Vagina (tissue), 2 donors: ENCODE results near the gene TELO2. TPM values are rescaled to one million over a fixed set of nuclear protein-coding genes. Genes with fewer than 3 reads are reported as not detected.

ENCODE experiments used
- DNase-seq, 2 donors: peaks; one replicate each; pipeline ENCODE4 v3.0.0-alpha.2; 2017; ENCODE audit errors: extremely low spot score in 2 of 2
- H3K27ac ChIP-seq: fragments of 200-600 bp; sonication (generic); one replicate; pipeline ENCODE4 v1.5.1; 2019
- H3K27me3 ChIP-seq: fragments of 200-600 bp; sonication (generic); one replicate; pipeline ENCODE4 v1.5.1; 2019
- H3K36me3 ChIP-seq, 2 donors: fragments of 200-600 bp; sonication (generic); one replicate each; pipeline ENCODE4 v1.5.1; 2017 to 2019
- H3K4me1 ChIP-seq: fragments of 200-600 bp; sonication (generic); one replicate; pipeline ENCODE4 v1.5.1; 2019
- H3K4me3 ChIP-seq, 2 donors: fragments of 200-600 bp; sonication (generic); 1 replicate in 1 of 2; 2 replicates in 1 of 2; pipeline ENCODE4 v1.5.1; 2016 to 2019
- H3K9me3 ChIP-seq: fragments of 200-600 bp; sonication (generic); one replicate; pipeline ENCODE4 v1.5.1; 2019
- POLR2A ChIP-seq, 2 donors: fragments of 450-650 bp; IDR thresholded peaks; one replicate each; pipeline ENCODE4 v1.6.1; 2017; ENCODE audit warnings: antibody characterized with exemption in 2 of 2, mild to moderate bottlenecking in 2 of 2, moderate library complexity in 2 of 2
- POLR2AphosphoS5 ChIP-seq, 2 donors: sonication (generic); formaldehyde crosslinking; IDR thresholded peaks; one replicate each; pipeline ENCODE4 v1.9.0; 2017; ENCODE audit warnings: antibody characterized with exemption in 2 of 2, mild to moderate bottlenecking in 2 of 2, low read depth in 1 of 2; ENCODE audit not compliant: insufficient read depth in 1 of 2
- intact Hi-C: fragments of 100-400 bp; cut with DNase I; formaldehyde crosslinking; loops from one replicate; pipeline ENCODE4 v1.15.1; 2023
- total RNA-seq: library from RNA; depleted of rRNA; stranded (reverse); fragments of >200 nt; gene quantifications from one replicate; pipeline ENCODE4 v1.2.3, GENCODE V29; 2016
- TF ChIP-seq, protein P1 (sequence below), 3 experiments: fragments of 450-650 bp in 2 of 3; fragments of 200-600 bp in 1 of 3; sonication (generic) in 1 of 3; IDR thresholded peaks; one replicate each; pipeline ENCODE4 v1.5.1; 2017 to 2019; ENCODE audit warnings: antibody characterized with exemption in 3 of 3, mild to moderate bottlenecking in 2 of 3, moderate library complexity in 2 of 3

TELO2 gene
- total RNA-seq, 1 donor from 2014 or later: 23.8 TPM

DNA sequence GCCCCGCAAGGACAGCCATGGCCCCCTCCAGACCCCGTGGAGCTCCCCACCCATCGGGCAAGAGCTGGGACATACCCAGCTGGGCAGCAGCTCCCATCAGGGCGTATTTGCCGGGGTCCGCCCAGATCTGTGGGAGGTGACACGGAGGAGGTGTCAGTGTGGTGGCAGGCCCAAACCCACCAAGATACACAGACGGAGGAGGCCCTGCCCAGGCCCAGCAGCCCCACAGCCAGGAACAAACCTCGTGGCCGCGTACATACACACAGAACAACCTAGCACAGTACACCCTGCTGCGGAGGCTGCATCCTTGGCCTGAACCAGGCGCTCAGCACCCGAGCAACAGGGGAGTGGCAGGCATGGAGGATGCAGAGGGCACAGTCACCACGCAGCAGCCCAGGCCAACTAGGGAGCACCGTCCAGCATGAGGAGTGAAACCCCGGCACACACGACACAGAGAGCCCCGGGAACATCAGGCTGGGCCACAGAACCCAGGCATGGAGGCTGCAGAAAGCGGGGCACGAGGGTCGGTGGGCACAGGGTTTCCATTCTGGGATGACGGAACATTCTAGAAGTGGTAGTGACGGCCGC is 43.9 kb upstream of the TELO2 start:
- Histone ChIP-seq H3K27me3 (no peaks in the 10 kb centered on the region), H3K27ac (no peak overlapping the region), H3K36me3 (peaks cover 0 to 71% of the 10 kb centered on the region in 2 donors), H3K4me3 (no peak overlapping the region), H3K4me1 (no peaks in the 10 kb centered on the region), H3K9me3 (no peaks in the 10 kb centered on the region)
- DNase-seq: no peak
- intact Hi-C loops: no loop called here
- TF ChIP-seq, protein P1, sequence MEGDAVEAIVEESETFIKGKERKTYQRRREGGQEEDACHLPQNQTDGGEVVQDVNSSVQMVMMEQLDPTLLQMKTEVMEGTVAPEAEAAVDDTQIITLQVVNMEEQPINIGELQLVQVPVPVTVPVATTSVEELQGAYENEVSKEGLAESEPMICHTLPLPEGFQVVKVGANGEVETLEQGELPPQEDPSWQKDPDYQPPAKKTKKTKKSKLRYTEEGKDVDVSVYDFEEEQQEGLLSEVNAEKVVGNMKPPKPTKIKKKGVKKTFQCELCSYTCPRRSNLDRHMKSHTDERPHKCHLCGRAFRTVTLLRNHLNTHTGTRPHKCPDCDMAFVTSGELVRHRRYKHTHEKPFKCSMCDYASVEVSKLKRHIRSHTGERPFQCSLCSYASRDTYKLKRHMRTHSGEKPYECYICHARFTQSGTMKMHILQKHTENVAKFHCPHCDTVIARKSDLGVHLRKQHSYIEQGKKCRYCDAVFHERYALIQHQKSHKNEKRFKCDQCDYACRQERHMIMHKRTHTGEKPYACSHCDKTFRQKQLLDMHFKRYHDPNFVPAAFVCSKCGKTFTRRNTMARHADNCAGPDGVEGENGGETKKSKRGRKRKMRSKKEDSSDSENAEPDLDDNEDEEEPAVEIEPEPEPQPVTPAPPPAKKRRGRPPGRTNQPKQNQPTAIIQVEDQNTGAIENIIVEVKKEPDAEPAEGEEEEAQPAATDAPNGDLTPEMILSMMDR (IDR thresholded peaks at IDR 0.05): no peak
- TF ChIP-seq POLR2A (IDR thresholded peaks at IDR 0.05) (no peak), POLR2AphosphoS5 (IDR thresholded peaks at IDR 0.05; ENCODE audit: insufficient read depth in 1 of 2, low read depth in 1 of 2) (no peak)

- H3K36me3 ChIP-seq: peaks cover 0 to 79% of the 10 kb centered on the region in 2 donors
- no peak for TF ChIP-seq POLR2A (IDR thresholded peaks at IDR 0.05)
- TF ChIP-seq POLR2AphosphoS5 (IDR thresholded peaks at IDR 0.05; ENCODE audit: insufficient read depth in 1 of 2, low read depth in 1 of 2): no peak
- TF ChIP-seq, protein P1 (IDR thresholded peaks at IDR 0.05): no peak
- intact Hi-C loops: no loop called here
- no peak for DNase-seq
- H3K9me3 ChIP-seq: no peaks in the 10 kb centered on the region
- no peak overlapping the region for H3K4me3 ChIP-seq
- no peaks in the 10 kb centered on the region for H3K27me3 ChIP-seq
- H3K27ac ChIP-seq: no peak overlapping the region
- H3K4me1 ChIP-seq: no peaks in the 10 kb centered on the region
Measured at GRCh38 chr16:1450218-1450617, 42.9 kb upstream of the TELO2 start.

- intact Hi-C loops: no loop called here
- DNase-seq: no peak
- H3K36me3 ChIP-seq: peaks cover 0 to 81% of the 10 kb centered on the region in 2 donors
- H3K27me3 ChIP-seq: no peaks in the 10 kb centered on the region
- H3K9me3 ChIP-seq: no peaks in the 10 kb centered on the region
- no peak for TF ChIP-seq POLR2AphosphoS5 (IDR thresholded peaks at IDR 0.05; ENCODE audit: insufficient read depth in 1 of 2, low read depth in 1 of 2)
- no peak for TF ChIP-seq POLR2A (IDR thresholded peaks at IDR 0.05)
- TF ChIP-seq, protein P1 (IDR thresholded peaks at IDR 0.05): no peak
- no peak overlapping the region for H3K27ac ChIP-seq
- no peaks in the 10 kb centered on the region for H3K4me1 ChIP-seq
- H3K4me3 ChIP-seq: no peak overlapping the region
Measured at GRCh38 chr16:1450841-1451240, 42.3 kb upstream of the TELO2 start.

- Histone ChIP-seq H3K27ac (no peak overlapping the region), H3K4me1 (no peaks in the 10 kb centered on the region), H3K36me3 (peaks cover 0 to 78% of the 10 kb centered on the region in 2 donors), H3K27me3 (no peaks in the 10 kb centered on the region), H3K9me3 (no peaks in the 10 kb centered on the region), H3K4me3 (no peak overlapping the region)
- TF ChIP-seq POLR2AphosphoS5 (IDR thresholded peaks at IDR 0.05; ENCODE audit: insufficient read depth in 1 of 2, low read depth in 1 of 2) (no peak), POLR2A (IDR thresholded peaks at IDR 0.05) (no peak)
- TF ChIP-seq, protein P1 (IDR thresholded peaks at IDR 0.05): no peak
- intact Hi-C loops: no loop called here
- no peak for DNase-seq
Measured at GRCh38 chr16:1451702-1452392, 41.3 kb upstream of the TELO2 start.

DNA sequence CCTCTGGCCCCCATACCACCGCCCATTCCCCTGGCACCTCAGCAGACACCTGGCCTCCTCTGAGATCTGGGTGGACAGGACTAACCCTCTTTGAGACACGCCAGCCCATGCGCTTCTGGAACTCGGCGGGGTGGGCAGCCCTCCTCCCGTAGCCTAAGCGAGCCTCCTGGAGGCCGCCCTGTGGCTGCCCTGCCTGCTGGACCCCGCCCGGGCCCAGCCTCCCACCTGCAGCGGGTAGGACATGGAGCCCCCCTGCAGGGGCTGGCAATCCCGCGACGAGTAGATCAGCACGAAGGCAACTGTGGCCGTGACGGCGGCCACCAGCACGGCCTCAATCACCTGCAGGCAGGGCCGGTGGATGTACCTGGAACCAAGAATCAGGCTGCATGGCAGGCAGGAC is 40.6 kb upstream of the TELO2 start:
- no peak overlapping the region for H3K27ac ChIP-seq
- no peak for TF ChIP-seq POLR2A (IDR thresholded peaks at IDR 0.05)
- no peak for TF ChIP-seq POLR2AphosphoS5 (IDR thresholded peaks at IDR 0.05; ENCODE audit: insufficient read depth in 1 of 2, low read depth in 1 of 2)
- TF ChIP-seq, protein P1 (IDR thresholded peaks at IDR 0.05): no peak
- no peaks in the 10 kb centered on the region for H3K27me3 ChIP-seq
- H3K36me3 ChIP-seq: peaks cover 0 to 73% of the 10 kb centered on the region in 2 donors
- H3K9me3 ChIP-seq: no peaks in the 10 kb centered on the region
- no peak overlapping the region for H3K4me3 ChIP-seq
- intact Hi-C loops: no loop called here
- DNase-seq: no peak
- no peaks in the 10 kb centered on the region for H3K4me1 ChIP-seq
